ENCODE data around the gene U2AF2. TPM values are rescaled to one million over a fixed set of nuclear protein-coding genes. Genes with fewer than 3 reads are reported as not detected.

Gene U2AF2
- total RNA-seq, 1 experiment from 2014 or later, result 323 TPM

DNA sequence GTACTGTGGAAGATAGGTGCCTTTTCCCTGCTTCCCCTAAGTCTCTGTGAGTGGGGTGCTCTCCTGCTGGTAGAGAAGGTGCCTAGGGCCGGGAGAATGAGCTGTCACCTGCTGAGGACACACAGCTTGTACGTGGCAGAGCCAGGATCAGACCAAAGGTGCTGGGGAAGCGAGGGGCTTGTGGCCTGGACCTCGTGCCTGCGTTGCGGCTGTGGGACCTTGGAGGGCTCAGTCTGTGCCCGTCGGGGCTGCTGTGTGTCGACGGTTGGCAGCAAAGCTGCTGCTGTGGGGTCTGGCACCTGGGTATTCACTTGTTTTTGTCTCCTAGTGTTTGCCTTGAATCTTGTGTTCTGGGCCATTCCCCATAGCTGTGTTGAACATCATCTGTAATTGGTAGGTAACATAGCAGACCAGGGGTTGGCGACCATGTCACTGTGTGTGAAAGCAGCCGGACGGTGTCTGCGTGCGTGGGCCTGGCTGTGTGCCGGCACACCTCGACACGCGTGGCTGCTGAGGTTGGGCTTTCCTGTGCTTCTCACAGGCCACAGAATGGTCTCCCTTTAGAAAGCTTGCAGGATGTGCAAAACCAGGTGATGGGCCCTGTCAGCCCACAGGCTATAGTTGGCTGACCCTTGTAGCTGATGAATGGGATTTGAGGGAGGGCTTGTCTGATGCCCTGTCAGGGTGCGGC lies 9.2 kb downstream of the U2AF2 start:
- ChIA-PET POLR2A (ENCODE audit: unreplicated experiment) (no interaction called here), CTCF (interaction anchor here (0.6 kb wide), 1 partner anchor 81 kb away, joined by 4 read pairs; no protein-coding TSS in a partner anchor)
- intact Hi-C loops (cut with micrococcal nuclease; ENCODE audit: unreplicated experiment), result no loop called here
- peaks cover 30% of the 10 kb centered on the region for H3K4me1 ChIP-seq (replicated peaks; ENCODE audit: insufficient read depth)
- peaks cover 98% of the 10 kb centered on the region for H3K79me2 ChIP-seq (ENCODE audit: low read depth)
- H3K9me2 ChIP-seq (ENCODE audit: insufficient read depth), result no peaks in the 10 kb centered on the region
- no peak overlapping the region for H2AFZ ChIP-seq
- H3K4me3 ChIP-seq, result no peak overlapping the region
- H3K27ac ChIP-seq, result no peak overlapping the region
- no peak for DNase-seq
- no peaks in the 10 kb centered on the region for H3K27me3 ChIP-seq (ENCODE audit: insufficient read depth, low read depth)
- no TSS peak for BruUV-seq (replicated peaks)
- H3K9me3 ChIP-seq (ENCODE audit: insufficient read depth, low read depth), result no peaks in the 10 kb centered on the region
- H3K4me2 ChIP-seq, result no peak overlapping the region
- peaks cover 56% of the 10 kb centered on the region for H3K36me3 ChIP-seq (ENCODE audit: low read depth)
- H3F3A ChIP-seq (ENCODE audit: insufficient read depth, low read depth), result peaks cover 69% of the 10 kb centered on the region
- no peak for TF ChIP-seq EZH2 (IDR thresholded peaks at IDR 0.05; ENCODE audit: low read depth)
- TF ChIP-seq, protein P1, sequence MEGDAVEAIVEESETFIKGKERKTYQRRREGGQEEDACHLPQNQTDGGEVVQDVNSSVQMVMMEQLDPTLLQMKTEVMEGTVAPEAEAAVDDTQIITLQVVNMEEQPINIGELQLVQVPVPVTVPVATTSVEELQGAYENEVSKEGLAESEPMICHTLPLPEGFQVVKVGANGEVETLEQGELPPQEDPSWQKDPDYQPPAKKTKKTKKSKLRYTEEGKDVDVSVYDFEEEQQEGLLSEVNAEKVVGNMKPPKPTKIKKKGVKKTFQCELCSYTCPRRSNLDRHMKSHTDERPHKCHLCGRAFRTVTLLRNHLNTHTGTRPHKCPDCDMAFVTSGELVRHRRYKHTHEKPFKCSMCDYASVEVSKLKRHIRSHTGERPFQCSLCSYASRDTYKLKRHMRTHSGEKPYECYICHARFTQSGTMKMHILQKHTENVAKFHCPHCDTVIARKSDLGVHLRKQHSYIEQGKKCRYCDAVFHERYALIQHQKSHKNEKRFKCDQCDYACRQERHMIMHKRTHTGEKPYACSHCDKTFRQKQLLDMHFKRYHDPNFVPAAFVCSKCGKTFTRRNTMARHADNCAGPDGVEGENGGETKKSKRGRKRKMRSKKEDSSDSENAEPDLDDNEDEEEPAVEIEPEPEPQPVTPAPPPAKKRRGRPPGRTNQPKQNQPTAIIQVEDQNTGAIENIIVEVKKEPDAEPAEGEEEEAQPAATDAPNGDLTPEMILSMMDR (conservative IDR thresholded peaks at IDR 0.05), result no peak
- peaks cover 95% of the 10 kb centered on the region for H4K20me1 ChIP-seq (ENCODE audit: insufficient read depth)

DNA sequence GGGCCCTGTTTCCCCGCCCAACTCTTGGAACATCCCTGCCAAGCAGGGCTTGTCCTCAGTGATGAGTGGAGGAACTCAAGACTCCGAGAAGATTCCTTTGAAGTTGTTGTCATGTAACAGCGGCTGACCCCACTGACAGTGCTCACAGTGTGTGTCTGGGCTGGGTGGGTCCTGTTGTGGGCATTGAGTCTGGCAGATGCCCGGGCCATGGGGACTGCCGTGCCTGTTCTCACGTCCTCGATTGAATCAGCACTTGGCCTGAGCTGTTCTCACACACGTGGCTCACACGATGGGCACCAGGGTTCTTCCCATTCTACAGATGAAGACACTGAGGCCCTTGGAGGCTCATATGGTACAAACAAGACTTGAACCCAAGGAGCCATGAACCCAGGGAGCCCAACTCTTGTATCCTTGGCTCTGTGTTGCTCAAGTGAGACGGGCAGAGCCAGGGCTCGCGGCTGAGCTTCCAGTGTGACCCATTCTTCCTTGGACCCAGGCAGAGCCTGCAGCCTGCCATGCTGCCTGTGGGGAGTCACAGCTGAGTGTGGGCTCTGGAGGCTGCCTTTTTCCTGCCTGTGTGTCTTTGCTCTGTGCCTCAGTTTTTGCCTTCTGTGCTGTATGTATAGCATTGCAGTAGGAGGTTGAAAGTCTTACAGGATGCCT lies 11.6 kb downstream of the U2AF2 start:
- ChIA-PET POLR2A (ENCODE audit: unreplicated experiment) (interaction anchor here (0.6 kb wide), 2 partner anchors 454 to 1675 kb away, joined by 5 read pairs; partner anchors contain the start of gene CACNG6), CTCF (no interaction called here)
- Histone ChIP-seq H3K9me2 (ENCODE audit: insufficient read depth) (no peaks in the 10 kb centered on the region), H4K20me1 (ENCODE audit: insufficient read depth) (peaks cover 93% of the 10 kb centered on the region), H3K79me2 (ENCODE audit: low read depth) (peaks cover 98% of the 10 kb centered on the region), H3K36me3 (ENCODE audit: low read depth) (peaks cover 58% of the 10 kb centered on the region), H3K9me3 (ENCODE audit: insufficient read depth, low read depth) (no peaks in the 10 kb centered on the region), H3K4me1 (replicated peaks; ENCODE audit: insufficient read depth) (peaks cover 48% of the 10 kb centered on the region), H3K4me3 (no peak overlapping the region), H3K27ac (peak overlapping the region; percentile 33; the same call in 1 of the 2 replicates), H3K4me2 (no peak overlapping the region; the same call in 1 of the 2 replicates), H3K27me3 (ENCODE audit: insufficient read depth, low read depth) (no peaks in the 10 kb centered on the region), H2AFZ (no peak overlapping the region), H3F3A (ENCODE audit: insufficient read depth, low read depth) (peaks cover 89% of the 10 kb centered on the region)
- no TSS peak for BruUV-seq (replicated peaks)
- no peak for DNase-seq
- no peak for TF ChIP-seq EZH2 (IDR thresholded peaks at IDR 0.05; ENCODE audit: low read depth)
- TF ChIP-seq, protein P1 (conservative IDR thresholded peaks at IDR 0.05), result no peak
- intact Hi-C loops (cut with micrococcal nuclease; ENCODE audit: unreplicated experiment), result no loop called here

DNA sequence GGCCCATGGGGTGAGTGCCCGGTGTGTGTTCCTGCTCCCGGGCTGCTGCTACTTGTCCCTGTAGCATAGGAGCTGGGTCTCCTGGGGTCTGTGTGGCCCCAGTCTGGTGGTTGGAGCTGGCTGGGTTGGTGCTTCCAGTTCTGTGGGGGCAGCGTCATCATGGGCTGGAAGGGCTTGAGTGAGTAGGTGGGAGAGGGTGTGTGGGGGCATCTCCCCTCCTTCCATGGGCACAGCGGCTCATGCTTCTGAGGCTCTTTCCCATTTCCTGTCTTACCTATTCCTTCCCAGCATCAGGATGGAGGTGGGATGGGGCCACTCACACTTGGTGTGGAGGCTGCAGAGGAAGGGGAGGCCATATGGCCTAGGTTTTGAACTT lies 12.2 kb downstream of the U2AF2 start:
- H3K4me1 ChIP-seq (replicated peaks; ENCODE audit: insufficient read depth), result peaks cover 49% of the 10 kb centered on the region
- TF ChIP-seq, protein P1 (conservative IDR thresholded peaks at IDR 0.05), result no peak
- TF ChIP-seq EZH2 (IDR thresholded peaks at IDR 0.05; ENCODE audit: low read depth), result no peak
- intact Hi-C loops (cut with micrococcal nuclease; ENCODE audit: unreplicated experiment), result no loop called here

More for the DNA sequence above, 12.2 kb downstream of the U2AF2 start:
- Histone ChIP-seq H3K27ac (peak overlapping the region; percentile 33), H3F3A (ENCODE audit: insufficient read depth, low read depth) (peaks cover 89% of the 10 kb centered on the region), H3K4me3 (no peak overlapping the region), H3K4me2 (peak overlapping the region; percentile 51), H4K20me1 (ENCODE audit: insufficient read depth) (peaks cover 93% of the 10 kb centered on the region), H3K9me3 (ENCODE audit: insufficient read depth, low read depth) (no peaks in the 10 kb centered on the region), H3K36me3 (ENCODE audit: low read depth) (peaks cover 53% of the 10 kb centered on the region), H3K27me3 (ENCODE audit: insufficient read depth, low read depth) (no peaks in the 10 kb centered on the region), H2AFZ (no peak overlapping the region), H3K9me2 (ENCODE audit: insufficient read depth) (no peaks in the 10 kb centered on the region), H3K79me2 (ENCODE audit: low read depth) (peaks cover 98% of the 10 kb centered on the region)
- POLR2A ChIA-PET (ENCODE audit: unreplicated experiment), result interaction anchor here (0.6 kb wide), 2 partner anchors 454 to 1676 kb away, joined by 5 read pairs; partner anchors contain the start of gene CACNG6
- CTCF ChIA-PET, result interaction anchor here (0.6 kb wide), 1 partner anchor 9 kb away, joined by 5 read pairs; no protein-coding TSS in a partner anchor
- no peak for DNase-seq
- BruUV-seq (replicated peaks), result no TSS peak
